ENCODE results near the gene AMER2. TPM values are rescaled to one million over a fixed set of nuclear protein-coding genes. Genes with fewer than 3 reads are reported as not detected.
A peak's percentile ranks its signal among the peaks of the same experiment; 100 is the strongest.

The AMER2 gene
- total and polyA plus RNA-seq, 2 experiments from 2014 or later: 0.31 to 0.76 TPM

DNA sequence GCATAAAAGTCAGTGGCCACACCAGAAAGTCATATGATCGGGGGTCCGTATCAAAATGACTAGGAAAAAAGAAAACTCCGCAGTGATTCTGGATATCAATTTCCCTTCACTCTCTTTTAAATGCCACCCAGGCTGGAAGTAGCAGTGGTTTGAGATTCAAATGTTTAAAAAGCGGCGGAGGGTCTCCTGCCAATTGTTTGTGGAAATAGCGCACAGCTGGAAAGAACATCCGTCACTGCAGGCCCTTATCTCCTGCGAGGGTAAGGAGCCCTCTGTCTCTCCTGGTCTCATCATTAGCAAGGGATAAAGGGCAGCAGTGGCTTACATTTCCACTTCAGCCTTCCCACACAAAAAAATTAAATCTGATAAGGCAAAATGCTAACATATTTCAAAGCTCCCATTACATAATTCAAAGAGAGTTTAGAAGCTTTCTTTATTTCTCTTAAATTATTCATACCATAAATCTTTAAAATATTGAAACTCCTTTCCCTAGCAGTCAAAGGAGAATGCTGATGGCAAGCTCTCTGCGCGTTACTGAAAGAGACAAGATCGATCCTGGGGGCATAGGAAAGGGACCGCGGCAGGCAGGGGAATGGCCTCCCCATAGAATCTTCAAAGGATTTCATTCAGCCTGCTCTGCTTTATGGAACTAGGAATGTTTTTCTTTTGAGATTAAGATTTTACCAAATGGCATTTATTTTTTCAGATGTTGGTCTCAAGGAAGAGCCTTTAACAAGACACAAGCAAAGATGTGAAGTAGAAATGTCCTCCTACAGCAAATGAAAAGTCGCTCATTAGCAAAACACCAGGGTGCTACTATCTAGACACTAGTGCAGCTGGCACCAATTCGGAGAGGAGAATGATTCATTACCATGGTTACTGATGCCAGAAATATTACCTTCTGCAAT lies 35.0 kb downstream of the AMER2 start:
- peak overlapping the region; percentile 74 for H3K4me2 ChIP-seq
- peaks cover 10% of the 10 kb centered on the region; the same call in 1 of the 2 replicates for H3F3A ChIP-seq (replicated peaks; ENCODE audit: low read depth)
- peaks cover 4% of the 10 kb centered on the region for H3K36me3 ChIP-seq (ENCODE audit: insufficient read depth)
- no peak overlapping the region for H2AFZ ChIP-seq
- H3K27ac ChIP-seq (ENCODE audit: low read depth): peak overlapping the region; percentile 82
- H4K20me1 ChIP-seq (replicated peaks; ENCODE audit: insufficient read depth): no peaks in the 10 kb centered on the region
- ATAC-seq (peak; percentile 89), DNase-seq (ENCODE audit: low spot score) (peak; percentile 73)
- H3K4me1 Mint-ChIP-seq: peaks cover 41% of the 10 kb centered on the region
- peaks cover 28% of the 10 kb centered on the region; the same call in 2 of the 3 replicates for H3K36me3 Mint-ChIP-seq (ENCODE audit: low read depth)
- peak overlapping the region; percentile 27 for H3K4me3 ChIP-seq
- peaks cover 16% of the 10 kb centered on the region for H3K27me3 Mint-ChIP-seq (ENCODE audit: insufficient read depth, low read depth, poor library complexity)
- no peaks in the 10 kb centered on the region for H3K79me2 ChIP-seq (replicated peaks; ENCODE audit: insufficient read depth)
- H3K27ac Mint-ChIP-seq: peak overlapping the region; percentile 86
- H3K9me3 Mint-ChIP-seq: peaks cover 22% of the 10 kb centered on the region
- no peaks in the 10 kb centered on the region for H3K27me3 ChIP-seq (ENCODE audit: insufficient read depth)
- peak overlapping the region; percentile 58 for H3K4me3 Mint-ChIP-seq
- H3K4me1 ChIP-seq (ENCODE audit: insufficient read depth): peaks cover 38% of the 10 kb centered on the region
- peaks cover 3% of the 10 kb centered on the region; the same call in 1 of the 2 replicates for H3K9me2 ChIP-seq (ENCODE audit: insufficient read depth)
- TF ChIP-seq JUNB (IDR thresholded peaks at IDR 0.05; ENCODE audit: unreplicated experiment) (no peak), STAT1 (IDR thresholded peaks at IDR 0.05; ENCODE audit: unreplicated experiment) (no peak), POLR2AphosphoS5 (IDR thresholded peaks at IDR 0.05; ENCODE audit: low read depth) (no peak), ZNF331 (CRISPR knock-in tag; IDR thresholded peaks at IDR 0.05; ENCODE audit: low read depth) (no peak), NANOG (IDR thresholded peaks at IDR 0.05; ENCODE audit: borderline replicate concordance) (peak; percentile 77), CREB1 (CRISPR knock-in tag; IDR thresholded peaks at IDR 0.05; ENCODE audit: low read depth) (peak; percentile 44; the same call in 1 of the 2 replicates)
- TF ChIP-seq, protein P1, sequence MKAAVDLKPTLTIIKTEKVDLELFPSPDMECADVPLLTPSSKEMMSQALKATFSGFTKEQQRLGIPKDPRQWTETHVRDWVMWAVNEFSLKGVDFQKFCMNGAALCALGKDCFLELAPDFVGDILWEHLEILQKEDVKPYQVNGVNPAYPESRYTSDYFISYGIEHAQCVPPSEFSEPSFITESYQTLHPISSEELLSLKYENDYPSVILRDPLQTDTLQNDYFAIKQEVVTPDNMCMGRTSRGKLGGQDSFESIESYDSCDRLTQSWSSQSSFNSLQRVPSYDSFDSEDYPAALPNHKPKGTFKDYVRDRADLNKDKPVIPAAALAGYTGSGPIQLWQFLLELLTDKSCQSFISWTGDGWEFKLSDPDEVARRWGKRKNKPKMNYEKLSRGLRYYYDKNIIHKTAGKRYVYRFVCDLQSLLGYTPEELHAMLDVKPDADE (IDR thresholded peaks at IDR 0.05): no peak
- TF ChIP-seq, protein P2, sequence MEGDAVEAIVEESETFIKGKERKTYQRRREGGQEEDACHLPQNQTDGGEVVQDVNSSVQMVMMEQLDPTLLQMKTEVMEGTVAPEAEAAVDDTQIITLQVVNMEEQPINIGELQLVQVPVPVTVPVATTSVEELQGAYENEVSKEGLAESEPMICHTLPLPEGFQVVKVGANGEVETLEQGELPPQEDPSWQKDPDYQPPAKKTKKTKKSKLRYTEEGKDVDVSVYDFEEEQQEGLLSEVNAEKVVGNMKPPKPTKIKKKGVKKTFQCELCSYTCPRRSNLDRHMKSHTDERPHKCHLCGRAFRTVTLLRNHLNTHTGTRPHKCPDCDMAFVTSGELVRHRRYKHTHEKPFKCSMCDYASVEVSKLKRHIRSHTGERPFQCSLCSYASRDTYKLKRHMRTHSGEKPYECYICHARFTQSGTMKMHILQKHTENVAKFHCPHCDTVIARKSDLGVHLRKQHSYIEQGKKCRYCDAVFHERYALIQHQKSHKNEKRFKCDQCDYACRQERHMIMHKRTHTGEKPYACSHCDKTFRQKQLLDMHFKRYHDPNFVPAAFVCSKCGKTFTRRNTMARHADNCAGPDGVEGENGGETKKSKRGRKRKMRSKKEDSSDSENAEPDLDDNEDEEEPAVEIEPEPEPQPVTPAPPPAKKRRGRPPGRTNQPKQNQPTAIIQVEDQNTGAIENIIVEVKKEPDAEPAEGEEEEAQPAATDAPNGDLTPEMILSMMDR (conservative IDR thresholded peaks at IDR 0.05; ENCODE audit: low read depth in 2 of 2): no peak
- TF ChIP-seq, protein P3, sequence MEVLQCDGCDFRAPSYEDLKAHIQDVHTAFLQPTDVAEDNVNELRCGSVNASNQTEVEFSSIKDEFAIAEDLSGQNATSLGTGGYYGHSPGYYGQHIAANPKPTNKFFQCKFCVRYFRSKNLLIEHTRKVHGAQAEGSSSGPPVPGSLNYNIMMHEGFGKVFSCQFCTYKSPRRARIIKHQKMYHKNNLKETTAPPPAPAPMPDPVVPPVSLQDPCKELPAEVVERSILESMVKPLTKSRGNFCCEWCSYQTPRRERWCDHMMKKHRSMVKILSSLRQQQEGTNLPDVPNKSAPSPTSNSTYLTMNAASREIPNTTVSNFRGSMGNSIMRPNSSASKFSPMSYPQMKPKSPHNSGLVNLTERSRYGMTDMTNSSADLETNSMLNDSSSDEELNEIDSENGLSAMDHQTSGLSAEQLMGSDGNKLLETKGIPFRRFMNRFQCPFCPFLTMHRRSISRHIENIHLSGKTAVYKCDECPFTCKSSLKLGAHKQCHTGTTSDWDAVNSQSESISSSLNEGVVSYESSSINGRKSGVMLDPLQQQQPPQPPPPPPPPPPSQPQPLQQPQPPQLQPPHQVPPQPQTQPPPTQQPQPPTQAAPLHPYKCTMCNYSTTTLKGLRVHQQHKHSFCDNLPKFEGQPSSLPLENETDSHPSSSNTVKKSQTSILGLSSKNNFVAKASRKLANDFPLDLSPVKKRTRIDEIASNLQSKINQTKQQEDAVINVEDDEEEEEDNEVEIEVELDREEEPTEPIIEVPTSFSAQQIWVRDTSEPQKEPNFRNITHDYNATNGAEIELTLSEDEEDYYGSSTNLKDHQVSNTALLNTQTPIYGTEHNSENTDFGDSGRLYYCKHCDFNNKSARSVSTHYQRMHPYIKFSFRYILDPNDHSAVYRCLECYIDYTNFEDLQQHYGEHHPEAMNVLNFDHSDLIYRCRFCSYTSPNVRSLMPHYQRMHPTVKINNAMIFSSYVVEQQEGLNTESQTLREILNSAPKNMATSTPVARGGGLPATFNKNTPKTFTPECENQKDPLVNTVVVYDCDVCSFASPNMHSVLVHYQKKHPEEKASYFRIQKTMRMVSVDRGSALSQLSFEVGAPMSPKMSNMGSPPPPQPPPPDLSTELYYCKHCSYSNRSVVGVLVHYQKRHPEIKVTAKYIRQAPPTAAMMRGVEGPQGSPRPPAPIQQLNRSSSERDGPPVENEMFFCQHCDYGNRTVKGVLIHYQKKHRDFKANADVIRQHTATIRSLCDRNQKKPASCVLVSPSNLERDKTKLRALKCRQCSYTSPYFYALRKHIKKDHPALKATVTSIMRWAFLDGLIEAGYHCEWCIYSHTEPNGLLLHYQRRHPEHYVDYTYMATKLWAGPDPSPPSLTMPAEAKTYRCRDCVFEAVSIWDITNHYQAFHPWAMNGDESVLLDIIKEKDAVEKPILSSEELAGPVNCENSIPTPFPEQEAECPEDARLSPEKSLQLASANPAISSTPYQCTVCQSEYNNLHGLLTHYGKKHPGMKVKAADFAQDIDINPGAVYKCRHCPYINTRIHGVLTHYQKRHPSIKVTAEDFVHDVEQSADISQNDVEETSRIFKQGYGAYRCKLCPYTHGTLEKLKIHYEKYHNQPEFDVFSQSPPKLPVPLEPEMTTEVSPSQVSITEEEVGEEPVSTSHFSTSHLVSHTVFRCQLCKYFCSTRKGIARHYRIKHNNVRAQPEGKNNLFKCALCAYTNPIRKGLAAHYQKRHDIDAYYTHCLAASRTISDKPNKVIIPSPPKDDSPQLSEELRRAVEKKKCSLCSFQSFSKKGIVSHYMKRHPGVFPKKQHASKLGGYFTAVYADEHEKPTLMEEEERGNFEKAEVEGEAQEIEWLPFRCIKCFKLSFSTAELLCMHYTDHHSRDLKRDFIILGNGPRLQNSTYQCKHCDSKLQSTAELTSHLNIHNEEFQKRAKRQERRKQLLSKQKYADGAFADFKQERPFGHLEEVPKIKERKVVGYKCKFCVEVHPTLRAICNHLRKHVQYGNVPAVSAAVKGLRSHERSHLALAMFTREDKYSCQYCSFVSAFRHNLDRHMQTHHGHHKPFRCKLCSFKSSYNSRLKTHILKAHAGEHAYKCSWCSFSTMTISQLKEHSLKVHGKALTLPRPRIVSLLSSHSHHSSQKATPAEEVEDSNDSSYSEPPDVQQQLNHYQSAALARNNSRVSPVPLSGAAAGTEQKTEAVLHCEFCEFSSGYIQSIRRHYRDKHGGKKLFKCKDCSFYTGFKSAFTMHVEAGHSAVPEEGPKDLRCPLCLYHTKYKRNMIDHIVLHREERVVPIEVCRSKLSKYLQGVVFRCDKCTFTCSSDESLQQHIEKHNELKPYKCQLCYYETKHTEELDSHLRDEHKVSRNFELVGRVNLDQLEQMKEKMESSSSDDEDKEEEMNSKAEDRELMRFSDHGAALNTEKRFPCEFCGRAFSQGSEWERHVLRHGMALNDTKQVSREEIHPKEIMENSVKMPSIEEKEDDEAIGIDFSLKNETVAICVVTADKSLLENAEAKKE (CRISPR knock-in tag; IDR thresholded peaks at IDR 0.05): no peak

All from GM23338 (cell line).